ENCODE measurements around the gene PDE4D. TPM values are rescaled to one million over a fixed set of nuclear protein-coding genes. Genes with fewer than 3 reads are reported as not detected.

Gene PDE4D
- total RNA-seq, 1 experiment from 2014 or later, result 4.9 TPM

DNA sequence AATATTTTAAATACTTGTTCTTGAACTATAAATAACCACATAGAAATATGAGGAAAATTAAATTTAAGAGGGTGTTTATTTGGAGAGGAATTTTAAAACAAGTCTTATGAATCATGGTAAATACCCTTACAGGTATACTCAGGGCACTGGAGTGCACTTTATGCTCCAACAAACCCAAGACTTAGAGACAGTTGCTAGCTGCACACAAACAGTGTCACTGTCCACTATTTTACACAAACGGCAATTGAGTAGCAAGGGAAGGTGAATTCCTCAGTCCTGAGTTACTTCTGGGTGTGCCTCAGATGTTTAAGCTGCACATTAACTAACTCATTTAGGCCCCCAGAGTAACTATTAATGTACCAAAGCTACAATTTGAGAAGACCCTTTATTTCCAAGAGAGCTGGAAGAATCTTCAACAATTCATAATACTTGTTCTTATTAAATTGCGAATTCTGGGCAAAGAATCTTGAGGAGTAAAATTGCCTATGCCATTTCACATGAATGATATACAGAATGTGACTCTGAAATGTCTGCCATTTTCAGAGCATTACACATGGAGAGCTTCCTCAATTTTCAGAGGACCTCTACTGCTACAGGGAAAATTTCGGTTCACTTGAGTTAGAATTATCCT lies 371.2 kb downstream of the PDE4D start:
- in situ Hi-C loops (cut with HindIII; ENCODE audit: low sequenced_read_pairs), result no loop called here
- no peak for DNase-seq (ENCODE audit: low spot score)

DNA sequence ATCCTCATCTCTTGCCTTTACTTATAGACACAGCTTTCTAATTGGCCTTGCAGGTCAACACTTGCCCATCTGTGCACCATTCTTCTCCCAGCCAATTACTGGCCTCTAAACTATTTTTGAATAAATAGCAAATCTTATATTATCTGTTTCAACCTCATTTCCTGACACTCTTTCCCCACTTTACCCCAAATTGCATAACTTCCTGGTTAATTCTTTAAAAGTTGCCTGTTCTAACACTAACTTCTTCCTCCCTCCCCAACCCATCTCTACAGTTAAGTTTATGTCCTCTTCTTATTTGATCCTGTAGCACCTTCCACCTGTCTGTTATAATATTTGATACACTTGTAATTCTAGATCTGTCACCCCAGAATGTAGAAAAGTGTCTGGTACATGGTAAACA lies 372.1 kb downstream of the PDE4D start:
- in situ Hi-C loops (cut with HindIII; ENCODE audit: low sequenced_read_pairs), result no loop called here
- DNase-seq (ENCODE audit: low spot score), result no peak

DNA sequence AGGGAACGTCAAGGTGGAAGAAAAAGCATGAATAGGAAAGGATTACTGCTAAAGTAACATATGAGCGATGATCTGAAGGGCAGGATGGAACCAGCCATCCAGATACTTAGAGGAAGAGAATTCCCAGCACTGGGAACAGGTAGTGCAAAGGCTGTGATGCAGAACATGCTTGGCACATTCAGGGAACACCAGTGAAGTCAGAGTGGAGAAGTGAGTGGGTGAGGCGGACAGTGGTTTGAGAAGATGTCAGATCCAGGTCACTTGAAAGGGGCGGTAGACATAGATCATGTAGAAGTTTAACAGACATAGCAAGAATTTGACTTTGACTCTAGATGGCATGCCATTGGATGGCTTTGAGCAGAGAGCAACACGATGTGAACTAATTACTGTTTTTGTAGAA lies 374.2 kb downstream of the PDE4D start:
- DNase-seq (ENCODE audit: low spot score), result no peak
- in situ Hi-C loops (cut with HindIII; ENCODE audit: low sequenced_read_pairs), result no loop called here

DNA sequence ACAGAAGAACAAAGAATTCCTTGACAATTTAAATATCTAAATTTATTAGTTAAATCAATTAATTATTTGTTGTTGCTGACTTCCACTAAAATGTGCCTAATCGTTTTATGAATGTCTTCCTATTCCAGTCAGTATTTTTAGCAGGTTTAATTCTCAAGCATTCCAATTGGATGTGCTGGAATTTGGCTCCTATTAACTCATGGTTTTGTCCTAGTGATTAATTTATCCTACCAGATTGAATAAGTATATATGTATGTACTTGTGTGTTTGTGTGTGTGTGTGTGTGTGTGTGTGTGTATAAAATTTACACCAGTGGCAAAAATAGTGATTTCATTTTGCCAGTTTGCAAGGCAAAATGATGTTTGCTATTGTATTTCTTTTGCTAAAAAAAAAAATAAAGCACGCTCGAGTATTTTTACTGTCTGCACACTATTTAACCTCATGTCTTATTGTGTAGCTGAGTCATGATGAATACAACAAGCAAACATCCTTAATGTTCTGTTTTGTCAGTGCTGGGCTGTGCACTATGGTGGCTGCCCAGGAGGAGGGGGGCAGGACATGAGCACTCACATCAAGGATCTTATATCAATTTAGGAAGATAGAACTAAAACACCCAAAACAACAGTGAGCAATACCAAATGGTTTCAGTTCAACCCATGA lies 375.5 kb downstream of the PDE4D start:
- no peak for DNase-seq (ENCODE audit: low spot score)
- in situ Hi-C loops (cut with HindIII; ENCODE audit: low sequenced_read_pairs), result no loop called here

DNA sequence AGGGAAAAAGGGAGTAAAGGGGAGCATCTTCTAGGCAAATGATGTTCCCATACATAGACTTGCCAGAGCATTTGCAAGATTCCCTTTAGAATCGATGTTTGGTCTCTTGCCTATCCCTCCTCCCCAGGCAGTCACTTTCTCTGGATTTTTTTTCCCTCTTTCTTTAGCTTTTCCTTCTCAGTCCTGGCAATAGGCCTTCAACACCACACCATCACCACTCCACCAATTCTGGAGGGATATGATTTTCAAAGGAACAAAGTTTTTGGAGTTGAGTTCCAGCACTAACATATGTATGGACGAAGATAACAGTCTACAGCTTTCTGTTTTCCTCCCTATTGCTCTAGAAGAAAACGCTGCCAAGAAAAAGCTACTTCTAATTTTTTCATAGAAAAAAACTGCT lies 377.4 kb downstream of the PDE4D start:
- DNase-seq (ENCODE audit: low spot score), result no peak
- in situ Hi-C loops (cut with HindIII; ENCODE audit: low sequenced_read_pairs), result no loop called here

DNA sequence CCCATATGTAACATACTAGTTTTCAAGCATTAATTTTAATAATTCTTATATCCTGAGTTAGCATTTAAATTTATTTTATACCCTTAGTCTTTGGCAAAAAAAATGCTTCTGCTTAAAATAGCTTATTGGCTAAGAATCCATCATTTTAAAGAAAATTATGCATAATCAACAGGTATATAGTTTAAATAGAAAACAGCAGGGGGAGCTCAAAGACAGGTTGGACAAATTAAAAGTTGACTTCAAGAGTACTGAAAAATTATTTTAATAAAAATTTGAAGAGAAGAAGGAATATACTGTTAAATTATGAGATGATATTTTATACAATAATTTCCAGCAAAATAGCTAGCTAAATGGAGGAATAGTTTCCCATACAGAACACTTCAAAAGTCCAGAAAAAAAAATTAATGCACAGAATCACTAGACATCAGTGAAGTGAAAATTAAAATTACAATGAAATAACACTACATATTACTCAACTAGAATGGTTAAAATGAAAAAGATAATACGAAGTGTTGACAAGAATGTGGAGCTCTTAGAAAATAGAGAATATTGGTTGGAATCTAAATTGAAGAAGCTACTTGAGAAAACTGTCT lies 387.1 kb downstream of the PDE4D start:
- peak; percentile 15 for DNase-seq (ENCODE audit: low spot score)
- in situ Hi-C loops (cut with HindIII; ENCODE audit: low sequenced_read_pairs), result no loop called here

DNA sequence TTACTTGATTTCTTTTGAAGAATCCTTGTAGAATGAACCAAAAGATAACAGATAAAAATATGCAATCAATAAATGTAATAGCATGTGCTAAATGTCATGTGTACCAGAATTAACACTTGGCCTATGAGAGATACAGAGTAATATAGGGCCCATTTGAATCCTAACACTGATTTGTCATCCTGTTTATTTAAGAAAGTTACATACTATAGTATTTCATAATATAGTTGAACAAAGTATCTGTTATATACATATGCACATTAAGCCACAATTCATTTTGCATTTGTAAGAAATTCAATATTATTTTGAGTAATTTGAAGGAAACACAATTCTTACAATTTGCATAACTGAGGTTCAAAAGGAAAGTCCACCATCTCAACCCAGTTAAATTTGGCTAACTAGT lies 389.5 kb downstream of the PDE4D start:
- no peak for DNase-seq (ENCODE audit: low spot score)
- in situ Hi-C loops (cut with HindIII; ENCODE audit: low sequenced_read_pairs), result no loop called here

DNA sequence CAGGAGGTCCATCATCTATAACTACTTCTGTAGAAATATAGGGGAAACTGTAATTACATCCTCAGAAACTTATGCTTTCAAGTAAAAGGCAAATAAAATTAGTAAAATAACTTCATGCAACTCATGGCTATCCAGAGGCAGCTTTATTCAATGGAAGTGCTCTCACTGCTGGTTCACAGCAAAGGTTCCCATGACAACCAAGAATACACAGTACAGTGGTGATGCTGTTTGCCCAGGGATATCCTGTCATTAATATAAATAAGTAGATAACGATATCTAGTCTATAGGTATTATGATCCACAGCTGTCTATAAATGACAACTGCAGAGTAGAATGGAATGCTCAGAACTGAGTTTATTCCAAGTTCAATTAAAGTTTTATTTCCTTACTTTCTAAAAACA lies 390.3 kb downstream of the PDE4D start:
- DNase-seq (ENCODE audit: low spot score), result no peak
- in situ Hi-C loops (cut with HindIII; ENCODE audit: low sequenced_read_pairs), result no loop called here

DNA sequence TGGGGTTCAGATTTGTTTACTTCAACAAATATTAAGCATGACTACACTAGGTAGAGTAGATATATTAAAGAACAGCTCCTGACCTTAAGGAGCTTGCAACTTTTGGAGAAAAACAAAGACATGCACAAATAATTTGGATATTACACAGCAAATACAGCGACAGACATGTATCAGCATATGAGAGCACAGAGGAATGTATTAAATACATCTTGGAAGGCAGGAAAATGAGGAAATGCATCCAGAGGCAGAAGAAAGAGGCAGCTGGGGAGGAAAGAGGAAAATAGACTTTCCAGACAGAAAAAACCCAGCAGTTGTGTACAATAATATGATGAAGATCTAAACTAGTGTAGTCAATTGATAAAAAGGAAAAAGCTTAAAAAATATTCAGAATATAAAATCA lies 392.2 kb downstream of the PDE4D start:
- in situ Hi-C loops (cut with HindIII; ENCODE audit: low sequenced_read_pairs), result no loop called here

DNA sequence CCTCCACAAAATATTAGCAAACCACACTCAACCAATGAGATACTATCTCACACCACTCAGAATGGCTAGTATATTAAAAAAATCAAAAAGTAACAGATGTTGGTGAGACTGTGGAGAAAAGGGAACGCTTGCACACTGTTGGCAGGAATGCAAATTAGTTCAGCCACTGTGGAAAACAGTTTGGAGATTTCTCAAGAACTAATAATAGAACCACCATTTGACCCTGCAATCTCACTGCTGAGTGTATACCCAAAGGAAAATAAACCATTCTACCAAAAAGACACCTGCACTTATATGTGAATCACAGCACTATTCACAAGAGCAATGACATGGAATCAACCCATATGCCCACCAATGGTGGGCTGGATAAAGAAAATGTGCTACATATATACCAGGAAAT lies 393.5 kb downstream of the PDE4D start:
- in situ Hi-C loops (cut with HindIII; ENCODE audit: low sequenced_read_pairs), result no loop called here

More for the DNA sequence above, 392.2 kb downstream of the PDE4D start:
- no peak for DNase-seq (ENCODE audit: low spot score)

DNA sequence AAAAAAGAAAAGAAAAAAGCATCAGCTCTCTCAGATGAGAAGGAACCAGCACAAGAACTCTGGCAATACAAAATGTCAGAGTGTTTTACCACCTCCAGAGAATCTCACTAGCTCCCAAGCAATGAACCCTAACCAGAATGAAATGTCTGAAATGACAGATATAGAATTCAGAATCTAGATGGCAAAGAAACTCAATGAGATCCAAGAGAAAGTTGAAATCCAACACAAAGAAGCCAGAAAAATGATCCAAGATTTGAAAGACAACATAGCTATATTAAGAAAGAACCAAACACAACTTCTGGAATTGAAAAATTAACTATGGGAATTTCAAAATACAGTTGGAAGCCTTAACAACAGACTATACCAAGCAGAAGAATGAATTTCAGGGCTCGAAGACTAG lies 396.3 kb downstream of the PDE4D start:
- DNase-seq (ENCODE audit: low spot score), result no peak
- in situ Hi-C loops (cut with HindIII; ENCODE audit: low sequenced_read_pairs), result no loop called here

More for the DNA sequence above, 393.5 kb downstream of the PDE4D start:
- DNase-seq (ENCODE audit: low spot score), result no peak

DNA sequence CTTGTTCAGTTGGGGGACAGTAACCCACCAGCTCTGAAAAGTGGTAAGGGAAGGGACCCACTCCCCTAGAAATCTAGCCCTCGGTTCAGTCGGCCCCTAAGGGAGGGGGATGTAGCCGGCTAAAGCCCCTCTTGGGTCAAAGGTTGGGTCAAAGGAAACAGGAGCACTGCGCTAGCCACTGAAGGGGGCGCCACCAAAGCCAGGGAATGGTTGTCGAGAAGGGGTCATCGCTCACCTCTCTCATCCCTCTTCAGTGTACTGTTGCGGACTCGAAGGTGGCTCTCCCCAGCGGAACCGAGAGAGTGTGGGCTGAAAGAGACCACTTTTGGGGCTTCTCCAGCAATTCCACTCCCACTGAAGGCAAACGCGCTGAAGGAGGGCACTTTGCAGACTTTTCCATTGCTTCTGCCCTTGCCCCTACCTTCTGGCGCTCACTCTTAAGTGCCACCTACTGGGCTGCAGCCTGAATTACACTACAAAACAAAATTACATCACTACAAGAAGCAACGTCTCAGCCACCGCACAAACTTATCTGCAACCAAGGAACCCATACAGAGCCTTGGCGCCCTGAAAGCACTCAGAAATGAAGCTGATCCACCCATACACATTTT lies 396.9 kb downstream of the PDE4D start:
- DNase-seq (ENCODE audit: low spot score), result no peak
- in situ Hi-C loops (cut with HindIII; ENCODE audit: low sequenced_read_pairs), result no loop called here

DNA sequence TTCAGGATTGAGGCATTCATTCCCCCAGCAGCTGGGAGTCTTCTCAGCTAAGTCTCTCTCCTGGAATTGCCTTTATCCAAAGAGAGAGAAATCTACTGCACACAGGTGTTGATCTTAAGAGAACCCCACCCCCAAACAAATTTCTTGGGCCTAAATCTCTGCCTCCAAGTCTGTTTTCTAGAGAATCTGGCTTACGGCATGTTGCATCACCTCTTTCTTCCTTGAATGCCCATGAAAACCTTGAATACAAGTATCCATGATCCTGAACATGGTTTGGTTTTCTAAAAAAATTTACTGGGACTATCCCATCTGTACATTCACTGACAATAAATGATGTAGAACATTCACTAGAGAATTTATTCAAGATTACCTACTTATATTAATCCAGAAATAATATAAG lies 401.6 kb downstream of the PDE4D start:
- no peak for DNase-seq (ENCODE audit: low spot score)
- in situ Hi-C loops (cut with HindIII; ENCODE audit: low sequenced_read_pairs), result no loop called here

DNA sequence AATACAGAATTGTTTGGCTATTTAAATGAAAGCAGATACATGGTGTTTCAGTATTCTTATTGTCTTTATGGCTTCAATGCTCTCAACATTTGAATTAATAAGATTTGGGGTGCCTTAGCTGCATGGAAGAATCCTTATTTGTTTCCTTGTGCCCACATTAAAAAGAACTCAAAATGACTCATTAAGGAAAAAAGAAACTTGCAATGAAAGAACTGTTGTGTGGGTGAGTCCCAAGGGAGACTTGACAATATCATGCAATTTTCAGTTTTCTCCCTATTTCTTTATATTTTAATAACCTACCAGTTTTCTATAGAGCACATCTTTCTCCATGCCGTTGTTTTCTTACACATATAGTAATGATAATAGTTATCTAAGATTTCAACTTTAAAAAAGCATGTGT lies 404.0 kb downstream of the PDE4D start:
- in situ Hi-C loops (cut with HindIII; ENCODE audit: low sequenced_read_pairs), result no loop called here

DNA sequence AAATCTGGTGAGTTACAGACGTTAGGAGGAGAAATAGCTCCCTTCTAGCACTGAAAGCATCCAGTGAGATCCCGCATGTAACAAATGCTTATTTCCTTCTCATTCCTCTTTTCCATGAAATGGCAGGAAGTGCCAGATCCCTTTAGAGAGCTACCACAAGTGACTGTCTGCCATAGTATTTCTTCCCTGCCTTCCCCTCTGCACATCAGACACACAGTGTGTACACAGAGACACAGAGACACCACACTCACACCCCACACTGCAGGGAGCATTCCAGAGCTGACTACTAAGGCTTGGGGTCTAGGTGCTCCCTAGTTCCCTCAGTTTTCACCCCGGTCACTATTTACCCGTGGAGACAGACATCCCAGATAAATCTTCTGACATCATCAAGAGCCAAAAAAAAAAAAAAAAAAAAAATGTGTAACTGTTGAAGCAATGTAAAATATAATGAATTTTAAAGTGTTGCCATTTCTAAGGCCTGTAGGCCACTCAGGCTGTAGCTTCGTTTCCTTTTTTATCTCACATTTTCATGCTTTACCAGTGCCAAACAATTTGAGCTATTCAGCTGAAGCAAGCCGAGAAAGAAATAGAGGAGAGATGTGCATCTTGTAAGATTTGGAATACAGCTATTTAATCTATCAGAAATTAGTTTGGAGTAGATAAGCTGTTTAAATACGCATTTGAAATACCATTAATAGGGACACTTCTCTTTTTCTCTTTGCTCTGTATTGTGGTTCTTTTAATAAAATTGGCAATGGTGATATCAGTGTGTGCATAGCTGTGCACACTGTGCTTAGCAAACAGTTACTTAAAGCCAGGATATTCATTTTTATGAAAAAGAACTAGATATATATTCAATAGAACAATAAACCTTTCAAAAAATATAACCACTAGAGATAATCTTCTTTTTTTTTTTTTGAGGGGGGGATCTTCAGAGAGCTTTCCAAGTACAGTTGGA lies 405.5 kb downstream of the PDE4D start:
- no peak for DNase-seq (ENCODE audit: low spot score)

More for the DNA sequence above, 404.0 kb downstream of the PDE4D start:
- no peak for DNase-seq (ENCODE audit: low spot score)

DNA sequence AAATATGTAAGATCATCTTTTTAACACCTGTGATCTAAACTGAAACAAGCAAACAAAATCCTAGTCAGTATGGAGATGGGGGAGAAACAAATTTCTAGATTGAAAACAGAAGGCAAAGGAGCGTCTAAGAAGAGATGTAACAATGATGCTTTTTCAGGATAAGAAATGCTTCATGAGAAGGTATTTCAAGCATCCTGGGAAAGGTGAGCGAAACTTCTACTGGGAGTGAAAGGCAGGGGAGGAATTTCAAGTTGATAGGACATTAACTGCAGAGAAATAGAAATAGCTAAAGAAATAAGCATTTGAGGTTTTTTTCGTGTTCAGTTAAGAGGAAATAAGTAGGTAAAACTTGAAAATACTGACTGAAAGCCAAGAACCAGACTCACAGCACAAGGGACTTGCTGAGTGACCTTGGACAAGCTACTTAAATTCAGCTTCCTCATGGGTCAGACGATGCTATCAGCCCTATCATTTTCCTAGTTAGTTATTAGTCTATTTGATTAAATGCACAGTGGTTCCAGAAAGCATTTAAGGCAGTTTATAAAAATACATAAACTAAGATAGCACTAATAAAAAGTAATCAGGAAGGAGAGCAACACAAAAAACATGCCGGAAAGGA lies 406.3 kb downstream of the PDE4D start:
- no peak for DNase-seq (ENCODE audit: low spot score)
- in situ Hi-C loops (cut with HindIII; ENCODE audit: low sequenced_read_pairs), result no loop called here

More for the DNA sequence above, 405.5 kb downstream of the PDE4D start:
- in situ Hi-C loops (cut with HindIII; ENCODE audit: low sequenced_read_pairs), result no loop called here

DNA sequence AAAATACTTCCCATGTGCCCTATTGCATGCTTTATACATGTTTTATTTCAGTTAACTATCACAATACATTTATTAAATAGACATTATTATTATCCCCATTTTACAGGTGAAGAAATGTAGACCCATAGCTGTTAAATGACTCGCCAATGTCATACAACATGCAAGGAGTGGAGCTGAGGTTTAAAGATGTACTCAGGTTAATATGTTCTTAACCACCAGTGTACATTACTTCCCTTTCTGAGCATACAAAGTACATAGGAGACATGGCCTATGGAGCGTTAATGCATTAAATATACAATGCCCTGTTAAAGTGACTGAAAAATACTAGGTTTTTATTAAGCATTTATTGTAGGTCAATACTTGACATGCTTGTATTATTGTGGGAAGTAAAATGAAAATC lies 407.0 kb downstream of the PDE4D start:
- in situ Hi-C loops (cut with HindIII; ENCODE audit: low sequenced_read_pairs), result no loop called here
- no peak for DNase-seq (ENCODE audit: low spot score)

DNA sequence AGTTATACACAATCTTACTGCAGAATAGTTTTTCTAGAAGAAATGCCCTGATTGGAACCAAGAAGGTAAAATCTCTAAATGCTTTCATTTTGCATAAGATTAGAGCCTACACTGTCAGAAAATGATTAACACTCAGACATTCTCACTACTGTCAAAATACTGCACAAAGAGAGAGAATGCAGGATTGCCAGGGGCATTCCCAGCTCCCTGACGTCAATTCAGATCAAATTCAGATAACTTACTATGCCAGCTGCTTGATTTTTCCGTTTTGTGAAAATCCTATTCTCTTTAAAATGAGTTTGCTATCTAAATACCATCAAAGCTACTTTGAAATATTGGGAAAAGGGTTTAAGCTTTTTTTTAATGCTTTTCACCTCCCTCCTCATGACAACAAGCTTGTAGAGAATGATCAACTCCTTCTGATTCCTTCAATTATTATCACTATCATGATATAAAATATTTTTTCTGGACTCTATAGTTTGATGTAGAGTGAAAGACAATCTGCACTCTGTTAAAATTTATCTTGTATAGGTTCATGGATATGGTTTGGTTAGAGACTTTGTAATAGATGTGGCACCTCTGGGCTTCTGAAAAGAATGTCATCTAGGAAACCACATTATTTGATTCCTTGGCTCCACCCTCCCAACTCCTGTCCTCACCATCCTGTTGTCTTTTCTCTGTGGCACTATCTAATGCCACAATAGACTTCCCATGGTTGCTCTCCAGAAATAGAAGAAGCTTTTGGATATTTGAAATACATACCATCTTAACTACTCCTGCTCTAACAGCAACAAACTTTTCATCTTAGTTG lies 407.7 kb downstream of the PDE4D start:
- DNase-seq (ENCODE audit: low spot score), result no peak
- in situ Hi-C loops (cut with HindIII; ENCODE audit: low sequenced_read_pairs), result no loop called here
